Keratinocyte (primary cell): ENCODE measurements around the gene GET3.

Experiments
- EZH2 ChIP-seq: IDR thresholded peaks from one replicate; pipeline ENCODE4 v1.6.1; 2012; ENCODE audit warnings: inconsistent platforms, mild to moderate bottlenecking, low read length, moderate library complexity
- TF ChIP-seq, protein P1 (sequence below), 3 experiments: IDR thresholded peaks in 1 of 3; conservative IDR thresholded peaks in 1 of 3; optimal IDR thresholded peaks in 1 of 3; 2 replicates in 2 of 3; 3 replicates in 1 of 3; pipeline versions ENCODE3 to v1.5.1; 2011; ENCODE audit warnings: low read length in 3 of 3, mild to moderate bottlenecking in 3 of 3, moderate library complexity in 2 of 3, control low read depth in 1 of 3, inconsistent platforms in 1 of 3; ENCODE audit not compliant: insufficient read depth in 2 of 3; ENCODE audit errors: extremely low read depth in 1 of 3

GRCh38 chr19:12694641-12695040 is 42.7 kb upstream of the GET3 start:
- TF ChIP-seq, protein P1, sequence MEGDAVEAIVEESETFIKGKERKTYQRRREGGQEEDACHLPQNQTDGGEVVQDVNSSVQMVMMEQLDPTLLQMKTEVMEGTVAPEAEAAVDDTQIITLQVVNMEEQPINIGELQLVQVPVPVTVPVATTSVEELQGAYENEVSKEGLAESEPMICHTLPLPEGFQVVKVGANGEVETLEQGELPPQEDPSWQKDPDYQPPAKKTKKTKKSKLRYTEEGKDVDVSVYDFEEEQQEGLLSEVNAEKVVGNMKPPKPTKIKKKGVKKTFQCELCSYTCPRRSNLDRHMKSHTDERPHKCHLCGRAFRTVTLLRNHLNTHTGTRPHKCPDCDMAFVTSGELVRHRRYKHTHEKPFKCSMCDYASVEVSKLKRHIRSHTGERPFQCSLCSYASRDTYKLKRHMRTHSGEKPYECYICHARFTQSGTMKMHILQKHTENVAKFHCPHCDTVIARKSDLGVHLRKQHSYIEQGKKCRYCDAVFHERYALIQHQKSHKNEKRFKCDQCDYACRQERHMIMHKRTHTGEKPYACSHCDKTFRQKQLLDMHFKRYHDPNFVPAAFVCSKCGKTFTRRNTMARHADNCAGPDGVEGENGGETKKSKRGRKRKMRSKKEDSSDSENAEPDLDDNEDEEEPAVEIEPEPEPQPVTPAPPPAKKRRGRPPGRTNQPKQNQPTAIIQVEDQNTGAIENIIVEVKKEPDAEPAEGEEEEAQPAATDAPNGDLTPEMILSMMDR (optimal IDR thresholded peaks at IDR 0.05 in 1 of 3, IDR thresholded peaks at IDR 0.05 in 1 of 3, conservative IDR thresholded peaks at IDR 0.05 in 1 of 3; ENCODE audit: extremely low read depth in 1 of 3, insufficient read depth in 2 of 3, low read length in 3 of 3), result no peak
- no peak for TF ChIP-seq EZH2
